NOMO-1 (cell line): ENCODE measurements around the gene GDF10.
A peak's percentile ranks its signal among the peaks of the same experiment; 100 is the strongest.

Experiments
- DNase-seq, 2 experiments: peaks; one replicate each; lab custom pipeline; 2025; ENCODE audit not compliant: unreplicated experiment in 2 of 2; lab: John Stamatoyannopoulos, UW

The GDF10 gene

DNA sequence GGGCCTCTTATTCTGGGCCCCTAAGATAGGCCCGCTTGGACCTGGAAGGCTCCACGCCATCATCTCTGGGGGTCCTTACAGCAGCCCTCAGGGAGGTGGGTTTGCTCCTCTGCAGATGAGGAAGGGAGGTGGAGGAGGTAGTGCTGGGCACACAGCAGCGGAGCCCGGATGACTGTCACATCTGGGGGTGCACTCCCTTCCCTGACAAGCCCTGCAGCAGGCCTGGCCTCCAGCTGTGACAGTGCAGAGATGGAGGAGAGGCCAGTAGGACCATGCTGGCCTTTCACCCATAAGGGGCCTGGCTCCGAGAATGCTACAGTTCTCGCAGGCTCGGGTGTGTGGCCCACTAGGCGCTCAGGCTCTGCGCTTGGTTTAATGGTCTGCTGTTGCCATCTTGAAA, 31.5 kb downstream of the GDF10 start:
- DNase-seq, result no peak

DNA sequence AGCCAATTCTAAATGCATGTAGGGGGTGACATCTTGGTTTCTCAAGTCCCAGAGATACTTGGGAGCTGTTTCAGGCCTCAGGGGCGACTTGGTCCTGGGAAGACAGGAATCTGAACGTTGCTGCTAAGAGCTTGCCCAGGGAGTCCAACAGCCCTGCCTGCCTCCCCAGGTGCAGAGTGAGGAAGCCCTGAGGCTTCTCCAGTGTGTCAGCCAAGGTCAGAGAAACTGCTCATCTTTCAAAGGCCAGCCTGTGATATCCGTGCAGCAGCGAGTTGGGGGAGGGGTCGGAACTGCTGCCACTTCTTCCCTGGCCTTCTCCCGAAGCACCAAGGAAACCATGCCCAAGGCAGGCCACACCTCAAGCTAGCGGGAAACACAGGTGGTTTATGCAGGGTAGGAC, 32.0 kb downstream of the GDF10 start:
- no peak for DNase-seq

DNA sequence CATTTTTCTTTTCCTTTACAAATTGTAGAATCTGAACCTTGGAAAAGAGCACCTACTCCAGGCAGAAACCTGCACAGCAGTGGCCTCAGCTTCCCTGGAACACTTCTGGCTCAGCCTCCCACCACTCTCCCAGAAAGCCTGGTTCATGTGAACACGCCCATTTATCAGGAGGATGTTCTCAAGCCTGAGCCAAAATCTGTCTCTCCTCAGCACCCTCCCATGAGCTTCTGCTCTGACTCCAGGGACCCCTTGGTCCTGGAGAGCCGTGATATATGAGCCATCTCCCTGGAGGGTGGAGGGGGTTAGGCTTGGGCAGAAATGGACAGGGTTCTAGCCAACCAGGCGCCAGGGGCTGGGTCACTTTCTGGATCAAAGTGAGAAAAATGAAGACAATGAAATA, 32.4 kb downstream of the GDF10 start:
- no peak for DNase-seq

DNA sequence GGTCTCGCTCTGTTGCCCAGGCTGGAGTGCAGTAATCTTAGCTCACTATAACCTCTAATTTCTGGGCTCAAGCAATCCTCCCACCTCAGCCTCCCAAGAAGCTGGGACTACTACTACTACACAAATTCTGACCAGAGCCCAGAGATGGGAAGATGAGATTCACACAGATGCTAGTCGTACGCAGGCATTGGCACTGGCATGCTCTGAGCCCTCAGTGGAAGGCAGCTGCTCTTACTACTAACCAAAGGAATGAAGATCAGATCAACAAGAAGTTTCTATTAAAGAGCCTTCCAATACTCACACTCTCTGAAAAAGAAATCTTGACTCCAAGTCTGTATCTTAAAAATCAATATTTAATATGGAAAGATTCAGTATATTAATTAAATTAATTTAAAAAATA, 32.9 kb downstream of the GDF10 start:
- DNase-seq, result no peak

DNA sequence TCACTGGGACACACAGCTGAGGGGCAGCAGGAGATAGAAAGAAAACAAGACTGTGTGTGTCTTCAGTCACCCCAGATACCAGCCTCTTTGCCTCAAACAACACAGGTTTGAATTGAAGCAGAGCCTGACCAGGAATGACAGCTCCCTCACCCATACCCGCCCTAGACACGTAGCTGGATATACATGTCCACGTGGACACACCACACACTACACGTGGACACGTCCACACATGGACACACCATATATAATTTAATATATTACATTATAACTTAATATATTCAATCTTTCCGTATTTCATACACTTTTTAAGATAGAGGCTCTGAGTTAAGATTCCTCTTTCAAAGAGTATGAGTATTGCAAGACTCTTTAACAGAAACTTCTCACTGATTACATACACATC, 33.5 kb downstream of the GDF10 start:
- no peak for DNase-seq

DNA sequence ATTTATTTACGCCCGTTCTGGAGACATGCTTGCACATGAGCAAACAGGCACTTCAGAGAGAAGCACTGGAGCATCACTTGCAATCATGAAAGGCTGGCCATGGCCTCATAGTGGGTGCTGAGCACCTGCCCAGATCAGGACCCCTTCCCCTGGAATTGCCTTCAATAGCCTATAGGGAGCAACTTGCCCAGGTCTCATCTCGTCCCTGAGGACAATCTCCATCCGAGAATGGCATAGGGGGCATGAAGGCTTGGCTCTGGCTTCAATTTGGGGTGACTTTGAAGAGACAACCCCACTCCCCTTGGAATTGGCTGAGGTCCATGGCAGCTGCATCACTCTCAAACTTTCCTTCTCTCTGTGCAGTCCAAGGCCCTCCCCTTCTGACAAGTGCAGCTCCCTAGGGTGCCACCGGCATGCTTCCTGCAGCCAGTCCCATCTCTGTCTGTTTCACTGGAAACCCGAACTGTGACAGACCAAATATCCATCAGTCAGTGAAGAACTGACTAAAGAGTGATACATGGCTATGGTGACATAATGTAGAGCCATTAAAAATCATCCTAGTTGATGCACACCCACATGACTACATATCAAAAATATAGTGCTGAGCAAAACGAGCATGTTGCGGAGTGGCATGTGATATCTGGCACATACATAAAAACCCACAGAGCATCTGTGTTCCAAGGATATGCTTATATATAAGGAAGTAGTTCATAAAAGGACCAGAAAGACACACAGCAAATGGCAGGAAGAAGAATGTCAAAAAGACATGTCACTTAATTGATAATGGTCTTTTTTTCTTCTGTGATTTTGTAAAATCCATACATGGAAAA, 34.7 kb downstream of the GDF10 start:
- DNase-seq, result no peak

DNA sequence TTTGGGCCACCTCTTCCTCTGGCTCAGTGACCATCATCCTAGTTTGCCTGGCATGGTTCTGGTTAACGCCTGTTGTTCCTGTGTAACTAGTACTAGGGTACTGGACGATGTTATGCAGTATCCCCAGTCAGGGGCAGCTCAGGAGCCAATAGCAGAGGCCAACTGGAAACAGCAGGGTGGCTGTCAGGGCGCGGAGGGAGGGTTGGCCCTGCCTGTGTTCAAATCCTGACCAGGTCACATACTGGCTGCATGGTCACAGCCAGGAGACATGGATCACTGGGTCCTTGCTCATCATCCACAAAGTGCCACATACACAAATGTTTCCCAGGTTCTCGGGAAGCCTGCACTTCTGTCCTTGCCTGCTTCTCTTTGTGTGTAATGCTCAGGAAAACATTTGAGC, 35.9 kb downstream of the GDF10 start:
- no peak for DNase-seq

DNA sequence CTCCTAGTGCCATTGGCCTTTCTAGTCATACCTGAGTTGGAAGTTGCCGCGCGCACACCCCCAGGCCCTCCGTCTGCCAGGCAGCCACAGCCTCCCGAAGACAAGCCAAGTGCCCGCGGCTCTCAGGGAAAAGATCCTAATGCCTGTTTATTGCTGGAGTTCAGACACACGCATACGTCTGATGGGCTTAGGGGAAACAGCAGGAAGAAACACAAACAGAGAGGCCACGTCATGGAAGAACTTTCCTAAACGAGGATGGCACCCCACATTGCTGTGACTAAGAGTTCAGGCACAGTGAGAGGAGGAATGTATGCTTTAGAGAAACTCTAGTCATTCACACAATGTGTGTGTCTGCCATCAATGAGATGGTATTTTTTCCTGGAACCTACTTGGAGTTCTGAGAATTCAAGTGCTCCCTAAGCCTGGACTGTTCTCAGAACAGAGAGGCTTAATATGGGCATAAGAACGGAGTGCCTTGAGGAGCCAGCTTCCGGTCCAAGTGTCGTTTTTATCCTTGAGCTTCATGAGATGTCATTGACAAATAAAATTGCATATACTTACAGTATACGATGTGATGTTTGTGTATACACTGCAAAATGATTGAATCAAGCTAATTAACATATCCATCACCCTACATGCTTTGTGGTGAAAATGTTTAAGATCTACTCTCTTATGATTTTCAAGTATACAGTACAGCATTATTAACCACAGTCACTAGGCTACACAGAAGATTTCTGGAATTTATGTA, 36.6 kb downstream of the GDF10 start:
- no peak for DNase-seq

DNA sequence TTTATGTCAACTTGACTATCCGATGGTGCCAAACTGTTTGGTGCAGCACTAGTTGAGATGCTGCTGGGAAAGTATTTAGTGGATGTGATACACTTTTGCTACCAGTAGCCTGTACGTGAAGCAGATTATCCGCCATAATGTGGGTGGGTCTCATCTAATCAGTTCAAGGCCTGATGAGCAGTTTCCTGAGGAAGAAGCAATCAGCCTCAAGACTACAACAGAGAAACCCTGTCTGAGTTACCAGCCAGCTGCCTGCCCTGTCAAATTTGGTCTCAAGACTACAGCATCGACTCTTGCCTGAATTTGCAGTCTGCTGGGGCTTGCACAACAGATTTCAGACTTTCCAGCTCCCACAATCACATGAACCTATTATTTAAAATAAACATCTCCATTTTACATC, 37.3 kb downstream of the GDF10 start:
- DNase-seq, result no peak

DNA sequence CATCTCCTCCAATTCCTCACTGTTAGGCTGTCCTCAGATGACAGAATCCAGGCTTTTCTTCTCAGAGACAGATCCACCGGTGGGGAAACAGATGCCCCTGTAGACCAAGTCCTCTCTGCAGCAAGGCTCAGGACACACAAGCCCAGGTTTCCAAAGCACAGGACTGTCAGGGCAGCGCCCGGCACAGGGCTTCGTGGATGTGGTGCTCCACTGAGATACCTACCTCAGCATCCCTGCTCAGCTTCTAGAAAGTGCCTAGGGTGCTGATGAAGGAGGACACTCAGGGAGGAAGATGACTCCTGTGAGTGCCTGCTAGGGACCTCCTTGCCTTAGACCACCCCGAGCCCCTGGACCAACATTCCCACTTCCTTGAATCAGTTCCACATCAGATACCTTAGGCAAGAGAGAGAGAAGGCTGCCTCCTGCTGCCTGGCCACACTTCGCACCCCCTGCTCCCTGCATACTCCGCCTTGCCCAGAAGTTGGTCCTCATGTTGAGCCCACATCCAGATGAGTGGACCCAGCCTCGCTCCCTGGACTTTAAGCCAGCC, 39.3 kb downstream of the GDF10 start:
- no peak for DNase-seq

DNA sequence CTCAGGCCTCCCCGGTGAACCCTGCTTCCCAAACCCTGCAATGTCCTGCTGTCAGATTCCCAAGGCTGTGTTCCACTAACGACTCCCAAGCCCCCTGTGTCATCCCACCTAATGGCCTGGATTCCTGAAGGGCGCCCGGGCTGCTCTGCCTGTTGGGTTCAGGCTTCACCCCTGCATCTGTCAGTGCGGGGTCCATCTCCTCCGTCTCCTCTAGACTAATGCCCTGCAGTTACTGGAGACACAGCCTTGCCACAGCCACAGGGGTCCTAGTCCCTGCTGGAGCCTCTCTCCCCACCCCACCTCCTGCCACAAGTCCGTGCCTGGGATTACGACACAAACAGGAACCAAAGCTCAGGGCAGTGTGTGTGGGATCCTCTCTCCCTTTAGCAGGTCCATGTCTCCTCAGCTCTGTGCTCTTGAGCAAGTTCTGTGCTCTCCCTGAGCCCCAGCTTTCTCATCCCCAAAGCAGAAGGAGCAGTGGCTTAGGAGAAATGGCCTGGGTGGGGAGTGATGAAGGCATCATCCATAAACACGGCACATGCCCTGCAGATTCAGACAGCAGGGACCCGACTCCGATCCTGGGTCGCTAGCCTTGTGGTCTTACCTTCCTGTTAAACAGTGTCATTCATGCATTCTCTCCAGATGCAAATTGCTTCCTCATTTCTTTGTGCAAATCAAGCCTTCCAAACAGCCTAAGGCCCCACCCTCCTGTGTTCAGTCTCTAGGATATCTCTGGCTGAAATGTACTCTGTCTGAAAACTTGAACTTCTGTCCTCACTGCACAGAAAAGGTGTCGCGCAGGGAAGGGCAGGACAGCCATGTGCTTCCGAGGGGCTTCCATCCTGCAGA, 40.0 kb downstream of the GDF10 start:
- peak; percentile 69 to 72 for DNase-seq

DNA sequence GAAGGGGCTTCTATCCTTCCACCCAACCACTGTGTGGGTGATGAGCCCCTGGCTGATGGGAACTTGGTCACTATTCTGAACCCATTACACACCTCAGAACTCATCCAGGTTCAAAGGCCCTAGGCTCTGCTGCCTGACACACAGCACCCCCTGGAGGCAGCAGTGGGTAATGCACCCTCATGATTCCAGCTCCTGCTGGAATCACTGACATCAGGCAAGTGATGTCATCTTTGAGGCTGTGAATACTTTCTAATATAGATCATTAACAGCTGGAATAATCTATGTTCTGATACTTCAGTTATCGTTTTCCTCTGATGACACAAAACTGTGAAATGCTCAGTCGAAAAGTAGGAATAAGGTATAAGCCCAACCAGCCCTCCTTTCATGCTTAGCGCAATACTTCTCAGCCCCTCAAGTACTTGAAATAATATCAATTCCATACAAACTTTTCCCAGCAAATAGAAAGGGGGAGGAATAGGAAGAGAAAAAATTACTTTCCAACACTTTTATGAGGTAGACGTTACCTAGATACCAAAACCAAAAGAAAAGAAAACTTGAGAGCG, 40.7 kb downstream of the GDF10 start:
- DNase-seq, result peak; percentile 34 to 65

DNA sequence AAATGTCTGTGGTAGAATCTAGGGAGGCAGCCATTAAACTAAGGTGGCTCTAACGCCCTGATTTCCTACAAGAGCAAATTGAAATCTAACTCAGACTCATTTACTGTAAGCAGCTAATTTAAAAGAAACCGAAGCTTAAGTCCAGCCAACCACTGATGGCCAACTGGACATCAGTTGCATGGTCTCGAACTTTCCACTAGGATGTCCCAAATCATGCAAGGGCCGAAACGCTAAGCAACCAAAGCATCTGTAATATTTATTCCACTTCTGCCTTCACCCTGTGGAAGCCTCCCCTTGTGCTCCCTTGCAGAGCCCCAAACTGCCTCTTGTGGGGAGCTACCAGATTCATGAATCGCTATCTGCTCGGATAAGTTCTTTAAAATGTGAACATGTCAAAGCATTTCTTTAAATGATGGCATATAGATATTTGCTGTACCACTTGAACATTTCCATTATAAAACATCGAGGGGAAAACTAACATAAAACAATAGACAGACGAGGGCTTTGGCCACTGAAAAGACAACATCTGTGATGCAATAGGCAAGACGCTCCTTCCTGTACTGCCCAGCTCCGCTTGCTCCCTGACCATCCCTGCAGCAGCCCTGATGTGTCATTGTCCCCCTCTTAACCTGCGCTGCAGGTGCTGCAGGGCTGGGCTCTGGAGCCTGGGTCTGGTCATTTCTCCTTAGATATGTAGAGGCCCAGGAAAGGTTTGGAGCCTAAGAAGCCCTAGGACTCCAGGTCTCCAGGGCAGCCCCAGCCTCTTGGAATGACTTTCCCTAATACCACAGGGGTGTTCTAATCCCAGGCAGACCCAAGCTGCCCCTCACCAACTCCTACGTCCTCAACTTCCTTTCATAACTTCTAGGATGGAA, 45.2 kb downstream of the GDF10 start:
- no peak for DNase-seq

DNA sequence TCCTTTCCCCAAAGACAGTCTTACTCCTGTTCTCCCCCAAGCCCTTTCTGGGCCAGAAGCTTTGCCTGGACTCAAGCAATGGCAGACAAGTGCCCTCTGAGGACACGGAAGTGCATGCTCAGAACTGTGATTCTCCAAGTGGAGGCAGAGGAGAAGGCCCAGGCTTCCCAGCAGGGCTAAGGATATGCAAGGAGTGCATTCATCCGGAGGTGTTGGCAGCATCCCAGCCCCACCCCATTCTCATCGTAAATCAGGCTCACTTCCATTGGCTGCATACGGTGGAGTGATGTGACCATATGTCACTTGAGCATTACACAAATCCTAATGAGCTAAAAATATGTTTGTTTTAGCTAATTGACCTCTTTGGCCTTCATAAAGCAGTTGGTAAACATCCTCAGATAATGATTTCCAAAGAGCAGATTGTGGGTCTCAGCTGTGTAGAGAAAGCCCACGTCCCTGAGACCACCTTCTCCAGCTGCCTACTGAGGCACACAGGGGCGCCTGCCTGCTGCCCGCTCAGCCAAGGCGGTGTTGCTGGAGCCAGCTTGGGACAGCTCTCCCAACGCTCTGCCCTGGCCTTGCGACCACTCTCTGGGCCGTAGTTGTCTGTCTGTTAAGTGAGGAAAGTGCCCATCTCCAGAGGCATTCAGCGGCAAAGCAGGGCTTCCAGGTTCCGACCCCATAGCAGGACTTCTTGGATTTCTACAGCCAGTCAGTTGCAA, 46.7 kb downstream of the GDF10 start:
- DNase-seq, result no peak

DNA sequence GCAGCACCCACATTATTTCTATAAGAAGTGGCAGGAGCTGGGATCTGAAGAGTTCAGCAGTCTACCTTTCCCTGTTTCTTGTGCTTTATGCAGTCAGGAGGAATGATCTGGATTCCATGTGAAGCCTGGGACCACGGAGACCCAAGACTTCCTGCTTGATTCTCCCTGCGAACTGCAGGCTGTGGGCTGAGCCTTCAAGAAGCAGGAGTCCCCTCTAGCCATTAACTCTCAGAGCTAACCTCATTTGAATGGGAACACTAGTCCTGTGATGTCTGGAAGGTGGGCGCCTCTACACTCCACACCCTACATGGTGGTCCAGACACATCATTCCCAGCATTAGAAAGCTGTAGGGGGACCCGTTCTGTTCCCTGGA, 47.3 kb downstream of the GDF10 start:
- DNase-seq, result no peak

DNA sequence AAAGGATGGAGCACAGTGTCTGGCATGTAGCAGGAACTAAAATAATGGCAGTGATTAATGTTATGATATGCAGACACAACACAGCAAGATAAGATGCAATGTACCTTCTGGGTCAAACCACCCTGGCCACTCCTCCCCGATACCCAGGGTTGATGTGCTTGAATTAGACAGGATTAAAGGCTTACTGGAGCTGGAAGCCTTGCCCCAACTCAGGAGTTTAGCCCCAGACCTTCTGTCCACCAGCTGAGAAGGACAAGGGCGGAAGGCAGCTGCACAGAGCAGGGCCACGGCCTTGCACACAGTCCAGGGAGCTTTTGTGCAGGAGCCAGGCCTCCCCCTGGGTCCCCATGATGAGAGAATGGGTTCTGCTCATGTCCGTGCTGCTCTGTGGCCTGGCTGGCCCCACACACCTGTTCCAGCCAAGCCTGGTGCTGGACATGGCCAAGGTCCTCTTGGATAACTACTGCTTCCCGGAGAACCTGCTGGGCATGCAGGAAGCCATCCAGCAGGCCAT, 48.2 kb downstream of the GDF10 start, which contains the start of gene RBP3:
Gene RBP3, plus strand, starts transcription at position 226 of the 514 bp plus-strand sequence. Its CDS starts 122 bp downstream, at position 348.
- DNase-seq, result no peak

DNA sequence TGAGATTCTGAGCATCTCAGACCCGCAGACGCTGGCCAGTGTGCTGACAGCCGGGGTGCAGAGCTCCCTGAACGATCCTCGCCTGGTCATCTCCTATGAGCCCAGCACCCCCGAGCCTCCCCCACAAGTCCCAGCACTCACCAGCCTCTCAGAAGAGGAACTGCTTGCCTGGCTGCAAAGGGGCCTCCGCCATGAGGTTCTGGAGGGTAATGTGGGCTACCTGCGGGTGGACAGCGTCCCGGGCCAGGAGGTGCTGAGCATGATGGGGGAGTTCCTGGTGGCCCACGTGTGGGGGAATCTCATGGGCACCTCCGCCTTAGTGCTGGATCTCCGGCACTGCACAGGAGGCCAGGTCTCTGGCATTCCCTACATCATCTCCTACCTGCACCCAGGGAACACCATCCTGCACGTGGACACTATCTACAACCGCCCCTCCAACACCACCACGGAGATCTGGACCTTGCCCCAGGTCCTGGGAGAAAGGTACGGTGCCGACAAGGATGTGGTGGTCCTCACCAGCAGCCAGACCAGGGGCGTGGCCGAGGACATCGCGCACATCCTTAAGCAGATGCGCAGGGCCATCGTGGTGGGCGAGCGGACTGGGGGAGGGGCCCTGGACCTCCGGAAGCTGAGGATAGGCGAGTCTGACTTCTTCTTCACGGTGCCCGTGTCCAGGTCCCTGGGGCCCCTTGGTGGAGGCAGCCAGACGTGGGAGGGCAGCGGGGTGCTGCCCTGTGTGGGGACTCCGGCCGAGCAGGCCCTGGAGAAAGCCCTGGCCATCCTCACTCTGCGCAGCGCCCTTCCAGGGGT, 48.9 kb downstream of the GDF10 start:
- DNase-seq, result no peak

DNA sequence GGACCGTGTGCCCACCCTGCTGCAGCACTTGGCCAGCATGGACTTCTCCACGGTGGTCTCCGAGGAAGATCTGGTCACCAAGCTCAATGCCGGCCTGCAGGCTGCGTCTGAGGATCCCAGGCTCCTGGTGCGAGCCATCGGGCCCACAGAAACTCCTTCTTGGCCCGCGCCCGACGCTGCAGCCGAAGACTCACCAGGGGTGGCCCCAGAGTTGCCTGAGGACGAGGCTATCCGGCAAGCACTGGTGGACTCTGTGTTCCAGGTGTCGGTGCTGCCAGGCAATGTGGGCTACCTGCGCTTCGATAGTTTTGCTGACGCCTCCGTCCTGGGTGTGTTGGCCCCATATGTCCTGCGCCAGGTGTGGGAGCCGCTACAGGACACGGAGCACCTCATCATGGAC, 49.5 kb downstream of the GDF10 start:
- DNase-seq, result no peak
